Mesenchymal stem cell (in vitro differentiated cells and primary cell): Measurements from ENCODE around the gene PAFAH2.

Source experiments
- DNase-seq: peaks from one replicate; pipeline ENCODE4 v3.0.0-alpha.2; 2013
- H2AFZ ChIP-seq: one replicate; pipeline ENCODE4 v1.6.1; 2013; ENCODE audit warnings: low read depth, mild to moderate bottlenecking, control low read depth, inconsistent platforms, low read length, moderate library complexity
- H2AK5ac ChIP-seq: 2 replicates; pipeline ENCODE4 v1.6.1; 2013; ENCODE audit warnings: low read length, moderate library complexity, mild to moderate bottlenecking, inconsistent platforms; ENCODE audit not compliant: severe bottlenecking
- H2BK120ac ChIP-seq: one replicate; pipeline ENCODE4 v1.6.1; 2013; ENCODE audit warnings: low read depth, mild to moderate bottlenecking, inconsistent platforms, low read length, moderate library complexity
- H2BK12ac ChIP-seq, 2 experiments: one replicate each; pipeline ENCODE4 v1.6.1; 2013; ENCODE audit warnings: inconsistent platforms in 2 of 2, low read length in 2 of 2, mild to moderate bottlenecking in 2 of 2, moderate library complexity in 2 of 2, control low read depth in 1 of 2
- H2BK15ac ChIP-seq: one replicate; pipeline ENCODE4 v1.6.1; 2013; ENCODE audit warnings: mild to moderate bottlenecking, low read depth, inconsistent platforms; ENCODE audit not compliant: poor library complexity, severe bottlenecking
- H2BK5ac ChIP-seq: 2 replicates; pipeline ENCODE4 v1.6.1; 2013; ENCODE audit warnings: low read depth, mild to moderate bottlenecking, low read length, control low read depth, inconsistent platforms; ENCODE audit not compliant: poor library complexity, severe bottlenecking
- H3K14ac ChIP-seq, 2 experiments: one replicate each; pipeline ENCODE4 v1.6.1; 2013; ENCODE audit warnings: inconsistent platforms in 2 of 2, low read length in 2 of 2, control low read depth in 1 of 2, mild to moderate bottlenecking in 1 of 2, moderate library complexity in 1 of 2
- H3K18ac ChIP-seq, 2 experiments: one replicate each; pipeline ENCODE4 v1.6.1; 2013; ENCODE audit warnings: inconsistent platforms in 2 of 2, low read length in 2 of 2, control low read depth in 1 of 2, low read depth in 1 of 2, mild to moderate bottlenecking in 1 of 2
- H3K23ac ChIP-seq, 2 experiments: one replicate each; pipeline ENCODE4 v1.6.1; 2013; ENCODE audit warnings: inconsistent platforms in 2 of 2, low read length in 2 of 2, mild to moderate bottlenecking in 2 of 2, moderate library complexity in 2 of 2, control low read depth in 1 of 2
- H3K27ac ChIP-seq: 2 replicates; pipeline ENCODE4 v1.5.1; 2013; ENCODE audit warnings: mild to moderate bottlenecking, moderate library complexity, low read length, control low read depth, inconsistent platforms; ENCODE audit not compliant: poor library complexity, severe bottlenecking
- H3K27me3 ChIP-seq, 2 experiments: 2 replicates each; pipeline versions ENCODE4 v1.6.1 to v1.7.0; 2013; ENCODE audit warnings: low read length in 2 of 2, mild to moderate bottlenecking in 2 of 2, moderate library complexity in 2 of 2, control low read depth in 1 of 2, inconsistent platforms in 1 of 2; ENCODE audit not compliant: control insufficient read depth in 1 of 2, insufficient read depth in 1 of 2
- H3K36me3 ChIP-seq, 2 experiments: 2 replicates each; pipeline versions ENCODE4 v1.6.1 to v1.7.0; 2013; ENCODE audit warnings: low read length in 2 of 2, control low read depth in 1 of 2, inconsistent platforms in 1 of 2, low read depth in 1 of 2, mild to moderate bottlenecking in 1 of 2; ENCODE audit not compliant: insufficient read depth in 2 of 2, control insufficient read depth in 1 of 2
- H3K4ac ChIP-seq, 2 experiments: one replicate each; pipeline ENCODE4 v1.6.1; 2013; ENCODE audit warnings: inconsistent platforms in 2 of 2, low read length in 2 of 2, mild to moderate bottlenecking in 2 of 2, moderate library complexity in 2 of 2, control low read depth in 1 of 2, low read depth in 1 of 2
- H3K4me1 ChIP-seq: 2 replicates; pipeline ENCODE4 v1.6.1; 2013; ENCODE audit warnings: low read depth, low read length, control low read depth; ENCODE audit not compliant: control insufficient read depth, insufficient read depth
- H3K4me2 ChIP-seq: 2 replicates; pipeline ENCODE4 v1.6.1; 2013; ENCODE audit warnings: low read length, mild to moderate bottlenecking, inconsistent platforms; ENCODE audit not compliant: poor library complexity, severe bottlenecking
- H3K4me3 ChIP-seq, 2 experiments: 2 replicates each; pipeline versions ENCODE4 v1.5.1 to v1.7.0; 2013; ENCODE audit warnings: low read length in 2 of 2, mild to moderate bottlenecking in 2 of 2, control low read depth in 1 of 2, low read depth in 1 of 2; ENCODE audit not compliant: insufficient read depth in 1 of 2
- H3K79me1 ChIP-seq: replicated peaks from 2 replicates; pipeline ENCODE4 v1.6.1; 2013; ENCODE audit warnings: mild to moderate bottlenecking, control low read depth, low read length, inconsistent platforms; ENCODE audit not compliant: poor library complexity, severe bottlenecking
- H3K9ac ChIP-seq: 2 replicates; pipeline ENCODE4 v1.7.0; 2013; ENCODE audit warnings: mild to moderate bottlenecking, low read length, moderate library complexity
- H3K9me3 ChIP-seq: 2 replicates; pipeline ENCODE4 v1.7.0; 2013; ENCODE audit warnings: mild to moderate bottlenecking, low read length; ENCODE audit not compliant: control insufficient read depth
- H4K8ac ChIP-seq: one replicate; pipeline ENCODE4 v1.6.1; 2013; ENCODE audit warnings: inconsistent platforms, mild to moderate bottlenecking, low read length, moderate library complexity
- H4K91ac ChIP-seq: one replicate; pipeline ENCODE4 v1.6.1; 2013; ENCODE audit warnings: mild to moderate bottlenecking, low read length, inconsistent platforms
- WGBS: methylation state at CpG from one replicate; pipeline ENCODE4 v1.1.7; 2013; ENCODE audit warnings: mixed read lengths; 5-methylcytosine and 5-hydroxymethylcytosine counted together

Gene PAFAH2

DNA sequence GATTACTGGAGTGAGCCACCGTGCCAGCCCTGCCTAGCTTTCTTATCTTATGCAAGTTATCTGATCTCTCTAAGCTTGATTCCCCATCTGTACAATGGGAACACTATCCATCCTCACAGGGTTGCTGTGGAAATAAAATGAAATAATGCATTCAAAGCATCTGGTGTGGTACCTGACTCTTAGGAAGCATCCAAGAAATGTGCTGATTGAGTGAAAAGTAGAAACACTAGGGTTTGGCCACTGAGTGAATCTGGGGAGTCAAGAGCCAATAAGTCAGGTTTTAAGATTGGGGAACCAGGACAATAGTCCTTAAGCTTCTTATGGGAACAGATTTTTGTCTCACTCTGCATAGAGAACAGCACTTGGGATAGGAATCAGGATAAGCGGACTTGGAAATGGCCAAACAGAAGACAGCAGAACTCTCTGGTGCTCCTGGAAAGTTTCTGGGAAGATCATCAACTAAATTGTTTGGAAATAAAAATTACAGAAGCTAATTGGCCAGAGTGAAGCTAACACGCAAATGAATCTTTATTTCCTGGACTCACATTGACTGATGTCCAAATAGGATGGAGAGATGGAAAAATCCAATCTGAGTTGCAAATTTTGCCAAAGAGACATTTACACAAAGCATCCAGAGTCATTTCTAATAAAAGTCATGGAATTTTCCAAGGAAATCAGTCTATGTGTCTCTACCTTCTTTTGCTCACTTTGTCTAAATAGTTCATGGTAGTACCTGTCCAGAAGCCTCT is 3.3 kb downstream of the PAFAH2 start:
- no peak overlapping the region for H3K4ac ChIP-seq
- peaks cover 12% of the 10 kb centered on the region for H3K79me1 ChIP-seq
- H3K4me3 ChIP-seq = no peak overlapping the region
- H3K9ac ChIP-seq = no peak overlapping the region
- no peak overlapping the region for H2BK120ac ChIP-seq
- no peak overlapping the region for H3K4me2 ChIP-seq
- no peak overlapping the region for H4K91ac ChIP-seq
- no peak for DNase-seq
- no peak overlapping the region for H2BK5ac ChIP-seq
- H3K27me3 ChIP-seq = no peaks in the 10 kb centered on the region
- no peak overlapping the region for H2BK15ac ChIP-seq
- no peak overlapping the region for H3K14ac ChIP-seq
- H3K4me1 ChIP-seq = peaks cover 6% of the 10 kb centered on the region
- no peak overlapping the region for H3K23ac ChIP-seq
- no peak overlapping the region for H2AFZ ChIP-seq
- H3K27ac ChIP-seq = no peak overlapping the region
- WGBS = 87% methylated on average over 3 of the region's 3 CpGs
- no peak overlapping the region for H2AK5ac ChIP-seq
- peaks cover 6 to 9% of the 10 kb centered on the region in 2 experiments for H3K36me3 ChIP-seq
- no peak overlapping the region for H3K18ac ChIP-seq
- no peak overlapping the region for H4K8ac ChIP-seq
- H2BK12ac ChIP-seq = no peak overlapping the region
- H3K9me3 ChIP-seq = no peaks in the 10 kb centered on the region

DNA sequence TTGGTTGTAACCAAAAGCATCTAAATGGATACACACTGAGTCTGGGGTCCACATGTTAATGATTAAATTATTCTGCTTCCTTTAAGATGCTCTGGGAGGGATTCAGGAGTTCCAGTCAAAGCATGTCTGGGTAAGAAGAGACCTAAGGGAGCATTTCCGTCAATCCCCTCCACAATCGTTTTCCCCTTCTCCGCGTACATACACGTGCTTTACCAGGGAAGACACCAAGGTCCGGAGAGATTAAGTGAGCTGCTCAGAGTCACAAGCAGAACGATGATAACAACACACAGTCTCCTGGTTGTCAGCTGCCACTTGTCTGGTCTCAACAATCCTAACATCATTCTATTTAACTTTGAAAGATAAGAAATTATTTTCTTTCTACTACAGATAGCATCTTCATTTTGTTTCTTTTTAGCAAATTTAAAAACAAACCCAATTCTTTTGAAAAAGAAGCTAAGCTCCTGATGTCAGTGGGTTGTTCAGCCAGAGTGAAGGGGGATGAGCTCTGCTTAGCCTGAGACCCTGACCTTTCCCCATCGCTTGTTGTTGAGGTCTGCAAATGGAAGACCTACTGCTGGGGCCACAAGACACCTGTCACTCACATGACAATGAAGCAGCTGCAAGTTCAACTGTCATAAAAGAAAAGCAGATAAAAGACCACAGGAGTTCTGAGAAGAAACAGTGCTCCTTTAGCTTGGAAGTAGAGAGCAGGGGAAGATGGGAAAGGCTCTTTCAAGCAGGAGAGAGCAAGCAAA is 4.5 kb downstream of the PAFAH2 start:
- Histone ChIP-seq H2AFZ (no peak overlapping the region), H3K4me2 (no peak overlapping the region), H3K23ac (no peak overlapping the region), H3K4me1 (peaks cover 6% of the 10 kb centered on the region), H3K9me3 (no peaks in the 10 kb centered on the region), H3K9ac (no peak overlapping the region), H3K36me3 (peaks cover 10 to 16% of the 10 kb centered on the region in 2 experiments), H3K27ac (no peak overlapping the region), H3K18ac (no peak overlapping the region), H4K8ac (no peak overlapping the region), H3K79me1 (peaks cover 12% of the 10 kb centered on the region), H2BK120ac (no peak overlapping the region), H4K91ac (no peak overlapping the region), H3K14ac (peak overlapping the region in 1 of 2 experiments; percentile 69), H3K27me3 (no peaks in the 10 kb centered on the region), H2BK12ac (peak overlapping the region in 1 of 2 experiments; percentile 56), H3K4ac (no peak overlapping the region), H3K4me3 (no peak overlapping the region), H2BK15ac (no peak overlapping the region), H2BK5ac (no peak overlapping the region), H2AK5ac (no peak overlapping the region)
- DNase-seq = no peak
- WGBS = 89% methylated on average over 8 of the region's 8 CpGs

GRCh38 chr1:25992689-25993171 is 5.1 kb downstream of the PAFAH2 start:
- Histone ChIP-seq H3K27me3 (no peaks in the 10 kb centered on the region), H3K4me3 (no peak overlapping the region), H3K79me1 (peaks cover 12% of the 10 kb centered on the region), H4K91ac (no peak overlapping the region), H2AK5ac (peak overlapping the region; percentile 20), H2BK120ac (no peak overlapping the region), H3K9ac (no peak overlapping the region), H3K4ac (no peak overlapping the region), H4K8ac (no peak overlapping the region), H2BK12ac (no peak overlapping the region), H3K14ac (no peak overlapping the region), H3K23ac (no peak overlapping the region), H3K9me3 (no peaks in the 10 kb centered on the region), H3K4me1 (peaks cover 6% of the 10 kb centered on the region), H3K4me2 (no peak overlapping the region), H3K27ac (no peak overlapping the region), H2BK15ac (no peak overlapping the region), H3K18ac (no peak overlapping the region), H3K36me3 (peaks cover 10 to 21% of the 10 kb centered on the region in 2 experiments), H2BK5ac (no peak overlapping the region), H2AFZ (no peak overlapping the region)
- WGBS = 96% methylated on average over 9 of the region's 9 CpGs
- DNase-seq = no peak
